Activated CD4-positive, CD25-positive, alpha-beta regulatory T cell treated with anti-CD3 and anti-CD28 coated beads, Interleukin-2, amount 50 U/mL, for 72 hours (primary cell): Measurements from ENCODE around the gene TRAPPC3.
A peak's percentile ranks its signal among the peaks of the same experiment; 100 is the strongest.
"Not testable (repeated sequence)": the region's sequence is repeated elsewhere in the genome, so short reads cannot be mapped to it uniquely, and the experiment has no call there.

Experiments
- DNase-seq: peaks from one replicate; pipeline ENCODE4 v3.0.0; 2021

The TRAPPC3 gene

GRCh38 chr1:36149237-36149972 lies at the start of gene TRAPPC3:
Gene TRAPPC3, minus strand, starts transcription at chr1:36149486. Its CDS starts 108 bp downstream, at chr1:36149378.
- peak; percentile 98 for DNase-seq

- DNase-seq = no peak
These were observed 49.4 kb upstream of the TRAPPC3 start for GRCh38 chr1:36198641-36199040.

- DNase-seq = not testable (repeated sequence)
These were observed 47.5 kb upstream of the TRAPPC3 start for GRCh38 chr1:36196805-36197204.

GRCh38 chr1:36187800-36188593 lies 38.7 kb upstream of the TRAPPC3 start:
- peak; percentile 66 for DNase-seq

- DNase-seq = no peak
These were observed 34.1 kb upstream of the TRAPPC3 start for GRCh38 chr1:36183309-36183856.

GRCh38 chr1:36182734-36183133 lies 33.4 kb upstream of the TRAPPC3 start:
- DNase-seq = no peak

- DNase-seq = no peak
These were observed 29.9 kb upstream of the TRAPPC3 start for GRCh38 chr1:36179220-36179600.

- no peak for DNase-seq
These were observed 29.4 kb upstream of the TRAPPC3 start for GRCh38 chr1:36178471-36179219.

- no peak for DNase-seq
These were observed 28.5 kb upstream of the TRAPPC3 start for GRCh38 chr1:36177589-36178431.

- DNase-seq = no peak
These were observed 27.0 kb upstream of the TRAPPC3 start for GRCh38 chr1:36176106-36176949.

- DNase-seq = no peak
These were observed 26.1 kb upstream of the TRAPPC3 start for GRCh38 chr1:36175137-36176095.

GRCh38 chr1:36174713-36175112 lies 25.4 kb upstream of the TRAPPC3 start:
- no peak for DNase-seq

GRCh38 chr1:36172983-36173382 lies 23.7 kb upstream of the TRAPPC3 start:
- DNase-seq = no peak

- no peak for DNase-seq
These were observed 22.9 kb upstream of the TRAPPC3 start for GRCh38 chr1:36172017-36172747.

- no peak for DNase-seq
These were observed 21.5 kb upstream of the TRAPPC3 start for GRCh38 chr1:36170643-36171412.

- no peak for DNase-seq
These were observed 19.2 kb upstream of the TRAPPC3 start for GRCh38 chr1:36168514-36168913.

GRCh38 chr1:36166938-36167905 lies 17.9 kb upstream of the TRAPPC3 start:
- no peak for DNase-seq
